Duodenal mucosa (tissue), 2 donors: ENCODE results near the gene ACTC1.

Experiments used
- H3K27ac ChIP-seq: one replicate; pipeline ENCODE4 v1.7.0; 2013; ENCODE audit warnings: low read depth, low read length
- H3K27me3 ChIP-seq, 2 donors: one replicate each; pipeline ENCODE4 v1.7.0; 2013; ENCODE audit warnings: low read length in 2 of 2, control low read depth in 1 of 2; ENCODE audit not compliant: insufficient read depth in 2 of 2, control insufficient read depth in 1 of 2
- H3K36me3 ChIP-seq, 2 donors: one replicate each; pipeline ENCODE4 v1.7.0; 2013; ENCODE audit warnings: low read length in 2 of 2, control low read depth in 1 of 2; ENCODE audit not compliant: insufficient read depth in 2 of 2, control insufficient read depth in 1 of 2
- H3K4me1 ChIP-seq, 2 donors: one replicate each; pipeline ENCODE4 v1.7.0; 2013; ENCODE audit warnings: low read length in 2 of 2, control low read depth in 1 of 2; ENCODE audit not compliant: insufficient read depth in 2 of 2, control insufficient read depth in 1 of 2
- H3K4me3 ChIP-seq, 2 donors: one replicate each; pipeline ENCODE4 v1.7.0; 2013; ENCODE audit warnings: low read length in 2 of 2, low read depth in 1 of 2
- H3K9ac ChIP-seq, 2 donors: one replicate each; pipeline ENCODE4 v1.7.0; 2013; ENCODE audit warnings: low read length in 2 of 2, low read depth in 1 of 2
- H3K9me3 ChIP-seq, 2 donors: one replicate each; pipeline ENCODE4 v1.7.0; 2013; ENCODE audit warnings: low read length in 2 of 2, control low read depth in 1 of 2; ENCODE audit not compliant: control insufficient read depth in 1 of 2

ACTC1 gene

GRCh38 chr15:34802371-34802770 lies 7.0 kb upstream of the ACTC1 start:
- H3K9me3 ChIP-seq = no peaks in the 10 kb centered on the region
- peaks cover 0 to 6% of the 10 kb centered on the region in 2 donors for H3K27me3 ChIP-seq
- no peaks in the 10 kb centered on the region for H3K36me3 ChIP-seq
- no peaks in the 10 kb centered on the region for H3K4me1 ChIP-seq
- H3K9ac ChIP-seq = no peak overlapping the region
- H3K27ac ChIP-seq = no peak overlapping the region
- no peak overlapping the region for H3K4me3 ChIP-seq

- Histone ChIP-seq H3K27ac (no peak overlapping the region), H3K4me1 (no peaks in the 10 kb centered on the region), H3K9ac (no peak overlapping the region), H3K36me3 (no peaks in the 10 kb centered on the region), H3K4me3 (no peak overlapping the region), H3K9me3 (no peaks in the 10 kb centered on the region), H3K27me3 (peaks cover 12 to 16% of the 10 kb centered on the region in 2 donors)
Measured at GRCh38 chr15:34799149-34800101, 4.1 kb upstream of the ACTC1 start.

DNA sequence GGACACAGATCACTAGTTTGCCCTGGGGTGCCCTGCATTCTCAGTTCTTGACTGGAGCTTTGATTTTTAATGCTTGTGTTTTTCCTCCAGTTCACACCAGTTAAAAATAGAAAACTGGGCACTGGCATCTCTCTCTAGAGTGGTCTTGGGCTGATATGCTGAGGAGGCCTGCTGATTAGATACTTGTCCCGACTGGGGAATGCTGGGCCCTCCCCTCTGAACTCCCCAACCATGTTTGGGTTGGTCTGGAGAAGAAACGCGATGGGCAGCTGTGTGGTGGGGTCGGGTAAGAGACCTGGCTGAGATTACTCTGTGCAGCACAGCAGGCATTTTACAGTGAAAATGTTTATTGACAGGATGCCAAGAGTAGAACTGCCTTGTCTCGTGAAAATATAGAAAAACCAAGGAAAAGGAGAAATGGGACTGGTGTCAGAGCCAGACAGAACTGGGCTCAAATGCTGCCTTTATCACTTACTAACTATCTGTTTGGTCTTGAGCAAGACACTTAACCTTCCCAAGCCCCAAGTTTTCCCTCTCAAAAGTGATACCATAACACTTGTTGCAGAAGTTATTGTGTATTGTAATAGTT lies 1.6 kb upstream of the ACTC1 start:
- no peaks in the 10 kb centered on the region for H3K4me1 ChIP-seq
- no peaks in the 10 kb centered on the region for H3K9me3 ChIP-seq
- H3K4me3 ChIP-seq = no peak overlapping the region
- H3K9ac ChIP-seq = no peak overlapping the region
- peaks cover 26% of the 10 kb centered on the region in 2 donors for H3K27me3 ChIP-seq
- H3K36me3 ChIP-seq = no peaks in the 10 kb centered on the region
- H3K27ac ChIP-seq = no peak overlapping the region

DNA sequence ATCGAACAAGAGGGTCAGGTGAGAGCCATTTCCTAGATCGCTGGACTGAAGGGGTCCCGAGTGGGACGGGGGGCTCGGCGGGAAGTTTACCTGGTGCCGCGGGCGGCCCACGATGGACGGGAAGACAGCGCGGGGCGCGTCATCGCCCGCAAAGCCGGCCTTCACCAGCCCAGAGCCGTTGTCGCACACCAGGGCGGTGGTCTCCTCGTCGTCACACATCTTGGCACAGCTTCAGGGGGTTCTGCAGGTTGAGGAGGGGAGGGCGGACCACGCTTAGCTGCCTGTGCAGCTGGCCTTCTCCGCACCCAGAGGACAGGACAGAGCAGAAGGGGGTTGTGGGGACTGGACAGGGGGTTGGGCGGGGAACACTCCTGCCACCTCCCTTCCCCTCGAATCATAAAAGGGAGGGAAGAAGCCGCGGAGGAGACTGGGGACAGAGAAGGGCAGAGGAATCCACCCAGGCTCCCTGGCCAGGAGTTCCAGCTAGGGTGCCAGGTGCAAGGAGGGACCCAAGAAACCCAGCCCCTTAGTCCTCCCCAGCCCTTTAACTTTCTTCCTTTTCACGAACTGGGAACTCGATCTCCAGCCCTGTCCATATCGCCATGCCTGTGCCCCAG lies 651 bp downstream of the ACTC1 start:
- no peak overlapping the region for H3K4me3 ChIP-seq
- H3K9ac ChIP-seq = no peak overlapping the region
- peaks cover 26% of the 10 kb centered on the region in 2 donors for H3K27me3 ChIP-seq
- no peaks in the 10 kb centered on the region for H3K9me3 ChIP-seq
- H3K27ac ChIP-seq = no peak overlapping the region
- H3K4me1 ChIP-seq = no peaks in the 10 kb centered on the region
- H3K36me3 ChIP-seq = no peaks in the 10 kb centered on the region

DNA sequence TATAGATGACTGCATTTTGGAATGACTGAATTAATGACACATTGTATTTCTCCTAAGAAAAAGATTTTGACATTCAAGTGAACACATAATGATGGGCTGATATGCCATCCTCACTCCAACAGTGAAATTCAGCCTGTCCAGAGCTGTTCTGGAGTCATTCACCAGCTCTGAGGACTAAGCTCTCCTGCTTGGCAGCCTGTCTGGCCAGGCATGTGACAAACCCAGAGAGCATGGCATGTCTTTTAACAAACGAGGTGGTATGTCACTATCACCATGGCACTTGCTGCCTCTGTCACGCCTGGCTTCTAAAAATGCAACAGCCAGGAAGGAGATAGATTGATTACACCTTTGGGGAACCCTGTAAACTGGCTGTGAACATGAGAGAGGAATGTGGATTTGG lies 1.4 kb downstream of the ACTC1 start:
- Histone ChIP-seq H3K4me3 (no peak overlapping the region), H3K4me1 (no peaks in the 10 kb centered on the region), H3K9me3 (no peaks in the 10 kb centered on the region), H3K27me3 (peaks cover 25 to 26% of the 10 kb centered on the region in 2 donors), H3K9ac (no peak overlapping the region), H3K27ac (no peak overlapping the region), H3K36me3 (no peaks in the 10 kb centered on the region)

DNA sequence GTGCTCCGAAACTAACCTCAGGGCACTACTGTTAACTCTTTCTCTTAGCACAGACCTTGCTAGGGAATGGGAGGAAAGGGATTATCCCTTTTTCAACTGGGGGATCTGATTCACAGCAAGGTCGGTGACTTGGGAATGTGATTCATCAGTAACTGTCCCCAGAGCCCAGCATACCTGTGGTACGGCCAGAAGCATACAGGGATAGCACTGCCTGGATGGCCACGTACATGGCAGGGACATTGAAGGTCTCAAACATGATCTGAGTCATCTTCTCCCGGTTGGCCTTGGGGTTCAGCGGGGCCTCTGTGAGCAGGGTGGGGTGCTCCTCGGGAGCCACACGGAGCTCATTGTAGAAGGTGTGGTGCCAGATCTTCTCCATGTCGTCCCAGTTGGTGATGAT lies 2.3 kb downstream of the ACTC1 start:
- Histone ChIP-seq H3K9ac (no peak overlapping the region), H3K36me3 (no peaks in the 10 kb centered on the region), H3K27ac (no peak overlapping the region), H3K27me3 (peaks cover 24 to 26% of the 10 kb centered on the region in 2 donors), H3K4me3 (no peak overlapping the region), H3K4me1 (no peaks in the 10 kb centered on the region), H3K9me3 (no peaks in the 10 kb centered on the region)

DNA sequence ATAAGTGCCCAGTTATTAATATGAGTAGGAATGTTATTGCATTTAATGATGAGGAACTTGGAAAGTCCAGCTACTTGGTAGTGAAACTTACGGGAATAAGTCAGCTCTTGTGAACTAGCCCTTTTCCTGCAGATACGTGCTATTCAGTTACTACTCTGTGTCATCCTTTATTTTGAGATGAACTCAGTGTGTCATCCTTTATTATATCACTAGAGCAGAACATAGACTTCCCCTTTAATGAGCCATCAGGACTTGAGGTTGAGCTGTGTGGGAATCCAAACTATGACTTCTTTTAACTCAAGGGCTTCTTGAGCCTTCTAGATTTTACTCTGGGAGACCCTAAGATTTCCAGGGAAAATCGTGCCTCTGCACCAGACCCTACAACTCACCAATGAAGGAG lies 3.6 kb downstream of the ACTC1 start:
- Histone ChIP-seq H3K36me3 (no peaks in the 10 kb centered on the region), H3K4me1 (no peaks in the 10 kb centered on the region), H3K9ac (no peak overlapping the region), H3K27me3 (peaks cover 19 to 25% of the 10 kb centered on the region in 2 donors), H3K27ac (no peak overlapping the region), H3K9me3 (no peaks in the 10 kb centered on the region), H3K4me3 (no peak overlapping the region)

DNA sequence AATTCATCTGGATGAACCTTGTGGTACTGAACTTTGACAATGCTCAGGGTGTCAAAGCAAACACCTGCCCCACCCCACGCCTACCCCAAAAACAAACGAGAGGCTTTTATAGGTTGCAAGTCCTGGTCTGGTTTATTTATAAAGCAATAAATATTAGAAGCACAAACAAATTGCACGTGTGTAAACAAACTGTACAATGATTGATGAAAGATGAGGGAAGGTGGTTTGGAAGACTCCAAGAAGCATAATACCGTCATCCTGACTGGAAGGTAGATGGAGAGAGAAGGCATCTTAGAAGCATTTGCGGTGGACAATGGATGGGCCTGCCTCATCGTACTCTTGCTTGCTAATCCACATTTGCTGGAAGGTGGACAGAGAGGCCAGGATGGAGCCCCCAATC lies 5.2 kb downstream of the ACTC1 start:
- Histone ChIP-seq H3K36me3 (no peaks in the 10 kb centered on the region), H3K4me3 (no peak overlapping the region), H3K9me3 (no peaks in the 10 kb centered on the region), H3K27ac (no peak overlapping the region), H3K4me1 (no peaks in the 10 kb centered on the region), H3K9ac (no peak overlapping the region), H3K27me3 (peaks cover 13 to 14% of the 10 kb centered on the region in 2 donors)

GRCh38 chr15:34789326-34789725 lies 6.0 kb downstream of the ACTC1 start:
- no peaks in the 10 kb centered on the region for H3K36me3 ChIP-seq
- no peaks in the 10 kb centered on the region for H3K4me1 ChIP-seq
- H3K27me3 ChIP-seq = peaks cover 13 to 14% of the 10 kb centered on the region in 2 donors
- H3K4me3 ChIP-seq = no peak overlapping the region
- no peaks in the 10 kb centered on the region for H3K9me3 ChIP-seq
- H3K9ac ChIP-seq = no peak overlapping the region
- no peak overlapping the region for H3K27ac ChIP-seq

DNA sequence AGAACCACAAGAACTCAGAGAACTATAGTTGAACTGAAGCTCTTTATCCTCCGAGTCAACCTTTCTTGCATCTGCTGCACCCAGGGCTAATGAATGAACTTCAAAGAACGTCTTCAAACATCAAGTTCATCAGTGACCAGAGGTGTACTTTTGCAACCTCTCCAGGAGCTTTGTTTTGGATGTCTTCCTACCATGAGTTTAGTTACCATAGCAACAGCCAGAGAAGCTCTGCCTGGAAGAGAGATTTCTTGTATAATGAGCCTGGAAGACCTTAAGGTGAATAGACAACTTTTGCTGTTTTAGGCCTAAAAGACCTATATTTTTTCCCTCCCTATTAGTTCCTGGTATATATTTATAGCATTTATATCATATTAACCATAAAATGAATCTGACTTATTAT lies 9.1 kb downstream of the ACTC1 start:
- Histone ChIP-seq H3K36me3 (no peaks in the 10 kb centered on the region), H3K4me1 (no peaks in the 10 kb centered on the region), H3K4me3 (no peak overlapping the region), H3K27me3 (peaks cover 0 to 4% of the 10 kb centered on the region in 2 donors), H3K27ac (no peak overlapping the region), H3K9me3 (no peaks in the 10 kb centered on the region), H3K9ac (no peak overlapping the region)
